Heart left ventricle (tissue), 16 donors: ENCODE results near the gene ADARB1. TPM values are rescaled to one million over a fixed set of nuclear protein-coding genes. Genes with fewer than 3 reads are reported as not detected.

Experiments used
- ATAC-seq, 4 donors: fragments of 200-7000 bp; cut with Tn5 transposase; one replicate each; pipeline ENCODE4 v1.9.1; 2020 to 2022; ENCODE audit warnings: moderate library complexity in 4 of 4, mild to moderate bottlenecking in 3 of 4, moderate number of reproducible peaks in 1 of 4
- DNase-seq, 5 donors: peaks; one replicate each; pipeline ENCODE4 v3.0.0-alpha.2; 2020
- H3K27ac ChIP-seq, 12 donors: fragments of 200-600 bp; sonication (generic) in 4 of 12; one replicate each; pipeline versions ENCODE4 v1.5.0 to v1.8.0; 2016 to 2022; ENCODE audit warnings: mild to moderate bottlenecking in 2 of 12
- H3K27me3 ChIP-seq, 9 donors: fragments of 200-600 bp; sonication (generic) in 2 of 9; one replicate each; pipeline versions ENCODE4 v1.5.1 to v1.8.0; 2016 to 2022; ENCODE audit warnings: mild to moderate bottlenecking in 3 of 9
- H3K36me3 ChIP-seq, 9 donors: fragments of 200-600 bp; sonication (generic) in 2 of 9; one replicate each; pipeline versions ENCODE4 v1.5.0 to v1.8.0; 2018 to 2022; ENCODE audit warnings: mild to moderate bottlenecking in 2 of 9
- H3K4me1 ChIP-seq, 12 donors: fragments of 200-600 bp; sonication (generic) in 4 of 12; one replicate each; pipeline versions ENCODE4 v1.5.0 to v1.8.0; 2016 to 2022; ENCODE audit warnings: mild to moderate bottlenecking in 3 of 12
- H3K4me3 ChIP-seq, 12 donors: fragments of 200-600 bp; sonication (generic) in 4 of 12; one replicate each; pipeline versions ENCODE4 v1.5.0 to v1.8.0; 2017 to 2022; ENCODE audit warnings: mild to moderate bottlenecking in 9 of 12, moderate library complexity in 4 of 12
- H3K9me3 ChIP-seq, 12 donors: fragments of 200-600 bp; sonication (generic) in 4 of 12; one replicate each; pipeline versions ENCODE4 v1.5.0 to v1.8.0; 2016 to 2022; ENCODE audit warnings: mild to moderate bottlenecking in 1 of 12
- CTCF ChIP-seq, 12 donors: fragments of 200-600 bp; sonication (generic) in 4 of 12; IDR thresholded peaks; one replicate each; pipeline versions ENCODE4 v1.5.0 to v1.8.0; 2018 to 2022; ENCODE audit warnings: antibody characterized with exemption in 12 of 12, mild to moderate bottlenecking in 5 of 12
- POLR2A ChIP-seq, 2 donors: fragments of 450-650 bp; IDR thresholded peaks; one replicate each; pipeline ENCODE4 v1.6.1; 2017; ENCODE audit warnings: antibody characterized with exemption in 2 of 2, mild to moderate bottlenecking in 2 of 2, moderate library complexity in 2 of 2
- WGBS, 4 donors: extraction: QIAGEN DNeasy Blood & Tissue Kit in 2 of 4; methylation state at CpG; one replicate each; pipeline versions ENCODE4 v1.1.5 to v1.1.7; 2013 to 2018; 5-methylcytosine and 5-hydroxymethylcytosine counted together
- intact Hi-C, 10 donors: fragments of 100-400 bp; cut with DNase I; formaldehyde crosslinking; loops; one replicate each; pipeline versions ENCODE4 v1.11.1 to v1.14.2; 2022
- polyA plus RNA-seq, 2 donors: library from polyadenylated mRNA; stranded (reverse); fragments of 200-250 nt; gene quantifications; one replicate each; pipeline ENCODE4 v1.2.3, GENCODE V29; 2013
- total RNA-seq, 9 donors: library from RNA; depleted of rRNA in 2 of 9; stranded (reverse); fragments of >200 nt in 2 of 9; fragmentation: NEBNext Ultra II Directional in 3 of 9; extraction: Animal tissue kit (Norgen Biotek cat#: 25700) in 3 of 9; gene quantifications; one replicate each; pipeline versions ENCODE4 v1.1.0 to v1.2.4, GENCODE V29; 2016 to 2023
- donor health status: ischemic (EF 13 %, LVEDD 7.1; RV severe dilation, severe dysfunction).
- donor health status: healthy with polysubstance abuse.
- donor health status: DM: no; HTN: yes; CAD: no.
- donor health status: DM: no; HTN: no; CAD: no.
- donor health status: ischemic (EF 25% LVEDD 6.9; RV normal size, moderate dysfunction).
- donor health status: ischemic (EF 25% LVEDD 5.7; RV mildly dilated, moderate dysfunction).
- donor health status: healthy.
- donor health status: DM: yes; HTN: yes; CAD: no.
- donor health status: ischemic (EF 35%, LVEDD 5.7; RV mildly dilated, moderate dysfunction).
- donor health status: nonischemic (EF 11% LVEDD 7.7; RV severe dilation, severe dysfunction).
- donor health status: DM: yes; HTN: yes; CAD: no.
- donor health status: PGD.
- donor health status: ischemic (EF 29% LVEDD 5.4; RV normal size, mild dysfunction).
- donor health status: nonischemic (EF 23%, LVEDD 6.1; RV moderate dilation, normal function).

Gene ADARB1
- total and polyA plus RNA-seq, 11 donors, result 6.9 to 16.3 (median 12.0) TPM

GRCh38 chr21:45217010-45217409, 142.6 kb downstream of the ADARB1 start:
- intact Hi-C loops, result no loop called here
- Histone ChIP-seq H3K27me3 (no peaks in the 10 kb centered on the region), H3K27ac (no peak overlapping the region), H3K9me3 (peaks cover 0 to 30% (median 11%) of the 10 kb centered on the region in 12 donors), H3K4me1 (no peaks in the 10 kb centered on the region), H3K36me3 (peaks cover 0 to 50% (median 23%) of the 10 kb centered on the region in 9 donors), H3K4me3 (no peak overlapping the region)
- DNase-seq (no peak), ATAC-seq (no peak)
- TF ChIP-seq CTCF (IDR thresholded peaks at IDR 0.05) (no peak), POLR2A (IDR thresholded peaks at IDR 0.05) (no peak)
- WGBS, 4 donors, result 83 to 94% (median 92%) methylated on average over 1 of the region's 1 CpG

GRCh38 chr21:45219517-45219916, 145.1 kb downstream of the ADARB1 start:
- DNase-seq, result no peak
- intact Hi-C loops, result no loop called here
- H3K9me3 ChIP-seq, result peaks cover 0 to 24% (median 11%) of the 10 kb centered on the region in 12 donors
- no peak for ATAC-seq
- 89 to 92% (median 91%) methylated on average over 6 of the region's 6 CpGs for WGBS, 4 donors
- TF ChIP-seq POLR2A (IDR thresholded peaks at IDR 0.05) (no peak), CTCF (IDR thresholded peaks at IDR 0.05) (no peak)
- peaks cover 0 to 59% (median 38%) of the 10 kb centered on the region in 9 donors for H3K36me3 ChIP-seq
- H3K27me3 ChIP-seq, result no peaks in the 10 kb centered on the region
- no peaks in the 10 kb centered on the region for H3K4me1 ChIP-seq
- no peak overlapping the region for H3K4me3 ChIP-seq
- H3K27ac ChIP-seq, result no peak overlapping the region

- no peak for DNase-seq
- peak in 1 of 4 donors; percentile 43 for ATAC-seq
- TF ChIP-seq CTCF (IDR thresholded peaks at IDR 0.05), result no peak
Observed at GRCh38 chr21:45220071-45220481, 145.7 kb downstream of the ADARB1 start.

GRCh38 chr21:45220714-45221490, 146.5 kb downstream of the ADARB1 start:
- no peak overlapping the region for H3K4me3 ChIP-seq
- intact Hi-C loops, result no loop called here
- H3K27me3 ChIP-seq, result no peaks in the 10 kb centered on the region
- peaks cover 0 to 19% (median 11%) of the 10 kb centered on the region in 12 donors for H3K9me3 ChIP-seq
- 93 to 96% (median 94%) methylated on average over 25 to 29 of the region's 29 CpGs for WGBS, 4 donors
- DNase-seq (no peak), ATAC-seq (peak in 1 of 4 donors; percentile 83)
- peaks cover 0 to 50% (median 38%) of the 10 kb centered on the region in 9 donors for H3K36me3 ChIP-seq
- no peak overlapping the region for H3K27ac ChIP-seq
- TF ChIP-seq POLR2A (IDR thresholded peaks at IDR 0.05), result no peak
- TF ChIP-seq CTCF (IDR thresholded peaks at IDR 0.05), result no peak
- H3K4me1 ChIP-seq, result no peaks in the 10 kb centered on the region

More at GRCh38 chr21:45220071-45220481, 145.7 kb downstream of the ADARB1 start:
- no peak overlapping the region for H3K27ac ChIP-seq
- no peak overlapping the region for H3K4me3 ChIP-seq
- peaks cover 0 to 21% (median 11%) of the 10 kb centered on the region in 12 donors for H3K9me3 ChIP-seq
- WGBS, 4 donors, result 77 to 89% (median 86%) methylated on average over 4 of the region's 4 CpGs
- intact Hi-C loops, result no loop called here
- no peaks in the 10 kb centered on the region for H3K4me1 ChIP-seq
- H3K36me3 ChIP-seq, result peaks cover 0 to 53% (median 38%) of the 10 kb centered on the region in 9 donors
- no peaks in the 10 kb centered on the region for H3K27me3 ChIP-seq
